Adipocyte (in vitro differentiated cells): ENCODE measurements around the gene ATP12A.

ENCODE experiments used
- DNase-seq: peaks from one replicate; pipeline ENCODE4 v3.0.0-alpha.2; 2015; ENCODE audit warnings: low read depth
- H3K27me3 ChIP-seq: replicated peaks from 2 replicates; pipeline ENCODE4 v1.7.0; 2013; ENCODE audit warnings: mild to moderate bottlenecking, low read length, moderate library complexity; ENCODE audit not compliant: control insufficient read depth, insufficient read depth
- H3K36me3 ChIP-seq: 2 replicates; pipeline ENCODE4 v1.7.0; 2013; ENCODE audit warnings: low read length, mild to moderate bottlenecking, moderate library complexity; ENCODE audit not compliant: control insufficient read depth, insufficient read depth, severe bottlenecking
- H3K4me1 ChIP-seq: 2 replicates; pipeline ENCODE4 v1.7.0; 2013; ENCODE audit warnings: mild to moderate bottlenecking, low read length, moderate library complexity; ENCODE audit not compliant: control insufficient read depth, insufficient read depth
- H3K4me3 ChIP-seq: 2 replicates; pipeline ENCODE4 v1.7.0; 2013; ENCODE audit warnings: mild to moderate bottlenecking, low read length, moderate library complexity
- H3K9ac ChIP-seq: 2 replicates; pipeline ENCODE4 v1.7.0; 2013; ENCODE audit warnings: mild to moderate bottlenecking, low read length, moderate library complexity
- H3K9me3 ChIP-seq: 2 replicates; pipeline ENCODE4 v1.7.0; 2013; ENCODE audit warnings: mild to moderate bottlenecking, low read length, moderate library complexity; ENCODE audit not compliant: control insufficient read depth

ATP12A gene

DNA sequence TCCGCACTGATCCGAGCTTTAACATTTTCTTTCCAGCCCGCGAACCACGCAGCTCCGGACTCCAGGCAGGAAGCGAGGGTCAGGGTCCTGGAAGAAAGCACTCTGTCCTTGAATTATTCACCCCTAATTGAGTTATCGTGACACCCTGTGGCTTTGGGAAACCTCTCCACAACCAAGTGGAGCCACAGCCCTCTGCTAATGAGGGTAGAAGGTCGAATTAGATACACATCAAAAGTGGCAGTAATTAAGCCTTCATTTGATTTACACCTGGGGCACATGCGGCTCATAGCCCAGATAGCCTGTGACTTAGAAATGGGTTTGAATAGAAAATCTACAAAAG lies 67.8 kb downstream of the ATP12A start:
- Histone ChIP-seq H3K4me3 (no peak overlapping the region), H3K27me3 (peaks cover 58% of the 10 kb centered on the region), H3K36me3 (no peaks in the 10 kb centered on the region), H3K9me3 (no peaks in the 10 kb centered on the region), H3K9ac (no peak overlapping the region), H3K4me1 (no peaks in the 10 kb centered on the region)
- no peak for DNase-seq

DNA sequence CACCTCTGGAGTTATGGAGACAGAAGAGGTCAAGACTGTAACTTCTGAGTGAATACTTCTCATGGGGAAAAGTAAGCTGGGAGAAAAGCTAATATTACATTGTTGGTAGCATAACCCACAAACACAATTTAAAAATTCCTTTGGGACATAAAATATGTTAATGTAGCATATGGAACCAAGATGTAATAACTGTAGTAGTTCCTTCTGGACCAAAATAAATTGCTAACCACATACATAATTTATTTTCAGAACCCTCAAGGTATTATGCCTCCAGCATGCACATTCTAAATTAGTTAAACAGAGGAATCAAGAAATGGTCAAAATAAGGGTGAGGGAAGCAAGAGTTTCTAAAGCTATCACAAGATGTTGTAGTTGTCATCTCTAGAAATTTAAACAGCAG lies 79.0 kb downstream of the ATP12A start:
- Histone ChIP-seq H3K4me3 (no peak overlapping the region), H3K9me3 (no peaks in the 10 kb centered on the region), H3K9ac (no peak overlapping the region), H3K4me1 (no peaks in the 10 kb centered on the region), H3K36me3 (no peaks in the 10 kb centered on the region), H3K27me3 (peaks cover 11% of the 10 kb centered on the region)
- no peak for DNase-seq
